Effector CD4-positive, alpha-beta T cell (primary cell): Measurements from ENCODE around the gene ALPL.

Source experiments
- DNase-seq: peaks from one replicate; pipeline ENCODE4 v3.0.0-alpha.2; 2020

Gene ALPL

DNA sequence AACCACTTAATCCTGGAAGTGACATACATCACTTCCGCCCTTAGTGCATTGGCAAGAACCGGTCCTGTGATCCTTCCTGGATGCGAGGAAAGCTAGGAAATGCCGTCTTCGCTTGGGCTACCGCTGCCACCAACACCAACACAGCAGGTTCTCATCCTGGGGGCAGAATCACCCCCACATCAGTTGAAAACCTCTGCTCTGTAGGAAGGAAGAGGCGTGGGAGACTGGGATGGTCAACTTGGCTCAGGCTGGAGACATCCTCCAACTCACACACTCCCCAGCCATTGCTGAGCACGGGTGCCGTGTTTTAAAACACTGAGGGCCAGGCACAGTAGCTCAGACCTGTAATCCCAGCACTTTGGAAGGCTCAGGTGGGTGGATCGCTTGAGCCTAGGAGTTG, 74.9 kb downstream of the ALPL start:
- DNase-seq, result no peak

GRCh38 chr1:21585037-21585436, 75.8 kb downstream of the ALPL start:
- no peak for DNase-seq

DNA sequence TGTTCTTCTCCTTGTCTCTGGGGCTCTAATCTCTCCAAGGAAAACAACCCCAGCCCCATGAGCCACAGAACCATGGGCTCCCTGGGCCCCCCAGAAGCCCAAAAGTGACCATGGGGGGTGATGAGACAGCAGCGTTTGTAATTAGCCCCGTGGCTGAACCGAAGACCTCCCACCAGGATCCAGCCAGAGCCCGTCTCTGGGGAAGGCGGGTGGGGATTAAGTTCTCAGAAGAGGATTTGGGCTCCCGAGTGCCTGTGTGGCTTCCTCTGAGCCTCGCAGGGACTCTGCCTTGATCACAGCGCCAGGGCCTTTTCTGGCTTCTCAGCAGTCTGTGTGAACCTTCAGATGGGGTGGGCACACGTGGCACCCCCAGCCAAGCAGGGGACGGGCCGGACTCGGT, 77.0 kb downstream of the ALPL start:
- DNase-seq, result no peak

DNA sequence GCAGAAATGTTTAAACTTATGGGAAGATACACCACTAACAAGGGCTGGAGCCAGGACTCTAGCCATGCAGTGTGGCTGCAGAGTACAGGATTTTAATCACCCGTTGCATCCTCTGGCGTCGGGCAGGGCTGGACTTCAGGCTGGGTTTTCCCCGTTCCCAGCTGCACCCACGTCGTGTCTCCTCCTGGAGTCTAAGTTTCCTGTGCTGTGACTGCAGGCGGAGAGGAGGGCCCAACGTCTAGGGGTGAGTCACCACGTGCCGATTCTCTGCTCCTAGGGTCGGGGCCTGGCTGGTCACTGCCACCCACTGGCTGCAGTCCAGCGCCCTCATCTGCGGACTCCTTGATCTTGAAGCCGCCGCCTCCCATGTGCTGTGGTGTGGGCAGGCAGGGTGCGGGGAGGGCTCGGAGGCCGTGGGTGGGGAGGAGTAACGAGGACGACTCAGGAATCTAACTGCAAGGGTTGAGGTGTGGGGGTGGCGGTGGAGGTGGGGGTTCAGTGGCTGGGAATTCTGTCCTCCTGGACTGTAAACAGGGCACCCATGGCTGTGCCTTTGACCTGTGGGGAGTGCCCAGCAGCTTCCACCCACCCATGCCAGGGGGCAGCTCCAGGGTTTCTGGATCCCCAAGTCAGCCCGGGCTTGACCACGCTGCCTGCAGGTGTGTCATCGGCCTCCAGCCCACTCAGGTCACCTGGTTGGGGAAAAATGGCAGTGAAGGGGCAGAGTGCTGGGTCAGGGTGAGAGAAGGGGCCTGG, 77.8 kb downstream of the ALPL start:
- DNase-seq, result no peak

DNA sequence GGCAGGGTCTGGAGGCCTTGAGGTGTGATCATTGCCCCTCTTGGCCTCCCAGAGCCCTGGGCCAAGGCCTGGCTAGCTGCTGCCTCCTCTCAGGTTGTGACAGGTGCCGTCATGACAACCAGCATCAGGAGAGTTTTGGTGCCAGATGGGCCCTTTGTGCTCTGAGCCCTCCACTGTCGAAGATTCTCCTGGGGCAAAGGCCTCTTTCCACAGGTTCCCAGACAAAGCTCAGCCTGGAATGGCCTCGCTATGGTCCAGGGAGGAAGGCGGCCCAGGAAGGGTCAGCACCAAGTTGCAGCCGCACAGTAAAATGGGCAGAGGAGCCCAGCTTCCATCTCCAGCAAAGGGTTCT, 78.4 kb downstream of the ALPL start:
- DNase-seq, result no peak

GRCh38 chr1:21589618-21590017, 80.4 kb downstream of the ALPL start:
- DNase-seq, result no peak

- DNase-seq, result no peak
Observed at GRCh38 chr1:21590126-21590880, 81.1 kb downstream of the ALPL start.

DNA sequence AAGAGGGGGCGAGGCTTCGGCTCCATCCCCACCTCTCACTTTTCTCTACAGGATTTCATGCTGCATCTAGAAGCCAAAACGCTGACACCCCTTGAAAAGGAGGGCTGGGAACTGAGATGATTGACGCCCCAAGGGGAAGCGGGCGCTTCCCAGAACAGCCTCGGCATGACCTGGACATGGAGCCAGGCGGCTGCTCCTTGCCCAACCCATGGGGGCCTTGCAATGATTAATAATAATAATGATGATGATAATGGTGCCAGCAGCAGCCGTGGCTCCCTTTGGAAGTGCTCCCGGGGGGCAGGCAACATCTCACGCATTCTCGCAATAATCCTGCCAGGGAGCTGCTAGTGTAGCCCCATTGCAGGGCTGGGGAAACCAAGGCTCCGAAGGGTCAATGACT, 81.7 kb downstream of the ALPL start:
- no peak for DNase-seq

GRCh38 chr1:21592086-21592865, 83.1 kb downstream of the ALPL start:
- no peak for DNase-seq

GRCh38 chr1:21593231-21593630, 84.0 kb downstream of the ALPL start:
- no peak for DNase-seq

GRCh38 chr1:21594501-21594900, 85.3 kb downstream of the ALPL start:
- DNase-seq, result no peak

DNA sequence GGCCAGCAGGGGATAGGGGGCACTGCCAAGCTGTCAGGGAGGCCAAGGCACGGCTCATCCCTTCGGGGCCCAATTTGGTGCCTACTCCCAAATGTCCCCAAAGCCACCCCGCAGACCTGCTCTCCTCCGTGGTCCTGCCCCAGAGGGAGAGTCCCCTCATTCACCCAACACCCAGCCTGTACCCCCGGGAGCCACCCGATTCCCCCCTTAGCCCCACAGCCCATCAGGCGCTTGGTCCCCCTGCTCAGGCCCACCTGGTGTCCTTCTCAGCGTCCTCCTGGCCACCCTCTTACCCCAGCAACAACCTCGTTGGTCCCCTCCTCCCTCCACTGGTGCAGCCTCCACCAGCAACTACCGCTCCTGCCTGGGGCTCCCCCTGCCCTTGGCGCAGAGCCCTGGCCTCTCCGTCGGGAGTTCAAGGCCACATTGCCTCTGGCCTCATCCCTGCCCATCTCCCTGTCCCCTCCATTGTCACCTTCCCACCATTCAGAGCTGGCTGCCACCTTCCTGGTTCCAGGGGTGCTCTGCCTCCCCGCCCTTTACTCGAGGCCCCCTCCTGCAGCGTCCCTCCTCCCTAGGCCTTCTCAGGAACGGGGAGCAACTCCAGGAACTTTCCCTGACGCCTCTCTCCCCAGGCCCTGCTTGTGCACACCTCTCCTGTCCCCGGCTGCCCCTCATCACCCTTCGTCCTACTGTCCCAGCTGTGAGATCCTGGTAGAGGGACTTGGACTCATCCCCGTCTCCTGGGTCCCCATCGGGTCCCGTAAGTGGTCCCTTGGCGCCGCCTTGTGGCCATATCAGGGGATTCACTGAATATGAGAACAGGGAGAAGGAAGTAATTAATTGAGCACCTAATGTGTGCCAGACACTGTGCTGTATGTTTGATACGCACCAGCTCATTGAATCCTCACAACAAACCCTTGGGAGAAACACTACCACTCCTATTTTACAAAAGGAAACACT, 86.0 kb downstream of the ALPL start:
- DNase-seq, result peak; percentile 18

GRCh38 chr1:21596174-21596573, 87.0 kb downstream of the ALPL start:
- no peak for DNase-seq

DNA sequence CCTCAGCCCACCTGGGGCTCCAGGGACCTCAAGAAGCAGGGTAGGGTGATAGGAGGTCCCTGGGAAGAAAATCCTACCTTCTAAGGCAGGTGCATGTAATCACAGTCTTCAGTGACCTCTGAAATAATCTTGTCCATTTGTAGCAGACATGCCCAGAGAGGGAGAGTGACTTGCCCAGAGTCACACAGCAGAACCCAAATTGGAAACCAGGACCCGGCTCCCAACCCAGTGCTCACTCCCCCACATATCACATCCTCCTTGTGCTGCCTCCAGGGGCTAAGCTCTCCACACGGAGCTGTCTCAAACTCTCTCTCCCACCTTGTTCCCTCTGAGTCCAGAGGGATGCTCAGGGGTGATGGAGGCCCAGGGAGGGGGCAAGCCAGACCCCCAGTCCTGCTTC, 87.4 kb downstream of the ALPL start:
- no peak for DNase-seq

DNA sequence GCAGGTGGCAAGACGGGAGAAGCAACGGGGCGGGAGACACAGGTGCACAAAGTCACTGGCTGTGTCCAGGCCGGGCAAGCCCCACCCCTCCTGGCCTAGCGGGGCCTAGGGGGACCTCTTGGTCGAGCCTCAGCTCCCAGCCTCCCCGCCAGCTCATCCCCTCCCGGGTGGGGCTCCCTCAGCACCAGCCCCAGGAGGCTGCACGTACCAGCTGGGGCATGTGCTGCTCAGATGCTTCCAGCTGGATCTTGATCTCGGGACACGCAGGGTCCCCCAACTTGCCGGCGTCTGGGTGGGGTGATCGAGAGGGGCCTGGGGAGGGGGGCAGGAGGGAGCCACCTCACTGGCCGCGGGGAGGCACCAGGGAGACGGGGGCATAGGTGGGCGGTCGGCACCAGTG, 88.5 kb downstream of the ALPL start:
- DNase-seq, result no peak

GRCh38 chr1:21598417-21598816, 89.2 kb downstream of the ALPL start:
- no peak for DNase-seq

DNA sequence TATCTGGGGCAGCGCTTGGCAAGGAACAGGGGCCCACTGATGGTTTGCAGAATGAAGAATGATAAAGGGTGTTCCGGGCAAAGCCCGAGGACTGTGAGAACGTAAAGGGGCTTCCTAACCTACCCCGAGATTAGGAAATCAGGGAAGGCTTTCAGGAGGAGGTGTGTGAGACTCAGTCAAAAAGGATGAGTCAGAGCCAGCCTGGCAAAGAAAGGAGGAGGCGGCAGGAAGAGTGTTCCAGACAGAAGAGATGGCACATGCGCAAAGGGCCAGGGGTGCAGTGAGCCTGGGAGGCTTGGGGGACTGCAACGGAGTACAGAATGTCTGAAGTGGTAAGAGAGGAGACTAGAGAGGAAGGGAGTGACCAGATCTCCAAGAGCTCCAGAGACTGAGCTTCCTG, 89.7 kb downstream of the ALPL start:
- DNase-seq, result no peak

GRCh38 chr1:21599402-21599801, 90.2 kb downstream of the ALPL start:
- DNase-seq, result no peak

- no peak for DNase-seq
Observed at GRCh38 chr1:21601278-21602048, 92.2 kb downstream of the ALPL start.

GRCh38 chr1:21603177-21604138, 94.2 kb downstream of the ALPL start:
- DNase-seq, result no peak
